Activated naive CD8-positive, alpha-beta T cell treated with anti-CD3 and anti-CD28 coated beads, Interleukin-2, amount 10 ng/mL, durations not matched to agents 7 days and 5 days (primary cell): ENCODE data around the gene PGAP6. TPM values are rescaled to one million over a fixed set of nuclear protein-coding genes. Genes with fewer than 3 reads are reported as not detected.
"Not testable (repeated sequence)": the region's sequence is repeated elsewhere in the genome, so short reads cannot be mapped to it uniquely, and the experiment has no call there.

Source experiments
- ATAC-seq: fragments of 150-1000 bp; cut with Tn5 transposase; one replicate; pipeline ENCODE4 v1.10.0; 2021; ENCODE audit warnings: low read depth, moderate library complexity
- POLR2A ChIA-PET: fragments of 350-600 bp; sonication (Branson Sonifier 250); formaldehyde crosslinking; loops from one replicate; lab custom pipeline; 2021; ENCODE audit warnings: antibody characterized with exemption; lab: Charles Lee
- DNase-seq: peaks from one replicate; pipeline ENCODE4 v3.0.0; 2021
- H3K27ac Mint-ChIP-seq: one replicate; pipeline ENCODE4 v1.8.0; 2022; ENCODE audit warnings: mild to moderate bottlenecking, mixed read lengths
- H3K27me3 Mint-ChIP-seq: one replicate; pipeline ENCODE4 v1.8.0; 2022; ENCODE audit warnings: mild to moderate bottlenecking, moderate library complexity, mixed read lengths
- H3K36me3 Mint-ChIP-seq: one replicate; pipeline ENCODE4 v1.8.0; 2021; ENCODE audit warnings: mild to moderate bottlenecking, mixed read lengths
- H3K4me1 Mint-ChIP-seq: one replicate; pipeline ENCODE4 v1.8.0; 2021; ENCODE audit warnings: mixed read lengths
- H3K4me3 Mint-ChIP-seq: one replicate; pipeline ENCODE4 v1.8.0; 2022; ENCODE audit warnings: mild to moderate bottlenecking, moderate library complexity, mixed read lengths
- H3K9me3 Mint-ChIP-seq: one replicate; pipeline ENCODE4 v1.8.0; 2021; ENCODE audit warnings: mixed read lengths
- total RNA-seq, 2 experiments: library from RNA; stranded (reverse); gene quantifications; one replicate each; pipeline ENCODE4 v1.2.3, GENCODE V29; 2021

PGAP6 gene
- total RNA-seq, 2 experiments from 2014 or later: 58.9 to 59.0 TPM

DNA sequence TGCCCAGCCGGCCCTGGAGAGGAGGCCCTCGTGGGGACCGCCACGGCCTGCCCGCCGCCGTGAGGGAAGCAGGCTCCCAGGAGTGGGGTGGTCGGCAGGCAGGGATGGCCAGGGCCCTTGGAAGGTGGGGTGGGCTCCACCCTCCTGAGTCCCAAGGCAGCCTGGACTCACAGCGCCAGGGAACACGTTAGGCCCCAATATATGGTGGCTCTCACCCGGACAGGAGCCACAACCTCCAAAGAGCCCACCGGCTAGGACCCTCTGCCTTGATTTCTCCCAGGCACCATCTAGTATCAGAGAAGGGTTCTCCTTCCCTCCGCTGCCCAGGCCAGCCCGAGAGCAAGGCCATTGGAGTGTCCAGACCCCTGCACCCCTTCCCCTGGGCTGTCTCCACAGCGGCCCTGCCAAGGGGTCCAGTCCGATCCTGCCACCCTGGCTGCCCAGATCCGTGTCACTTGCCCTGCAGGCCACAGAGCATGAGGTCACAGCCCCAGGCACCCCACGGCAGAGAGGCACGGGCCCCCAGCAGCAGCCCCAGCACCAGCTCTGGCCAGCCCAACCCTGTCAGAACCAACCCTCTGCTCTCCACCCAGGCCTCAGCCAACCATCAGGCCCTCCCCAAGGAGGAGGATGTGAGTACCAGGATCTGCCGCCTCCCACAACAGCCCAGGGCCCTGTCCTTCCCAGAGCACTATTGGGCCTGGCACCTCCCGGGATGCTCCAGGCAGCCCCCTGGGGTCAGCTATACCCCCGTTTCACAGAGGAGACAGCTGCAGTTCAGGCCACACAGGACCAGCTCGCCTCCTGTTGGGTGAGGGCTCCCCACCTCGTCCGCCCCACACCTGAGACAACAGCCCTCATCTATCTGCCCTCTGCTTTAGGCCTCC, 28.1 kb downstream of the PGAP6 start:
- Mint-ChIP-seq H3K36me3 (peaks cover 6% of the 10 kb centered on the region), H3K4me3 (peak overlapping the region; percentile 65), H3K9me3 (no peaks in the 10 kb centered on the region), H3K27me3 (no peaks in the 10 kb centered on the region), H3K27ac (peak overlapping the region; percentile 74), H3K4me1 (peaks cover 16% of the 10 kb centered on the region)
- POLR2A ChIA-PET: interaction anchor here (0.6 to 3.3 kb wide), 6 partner anchors 13 to 300 kb away, joined by 4 to 10 read pairs (median 4); partner anchors contain the start of genes FAM234A, LUC7L, POLR3K and SNRNP25
- DNase-seq: no peak
- no peak for ATAC-seq

DNA sequence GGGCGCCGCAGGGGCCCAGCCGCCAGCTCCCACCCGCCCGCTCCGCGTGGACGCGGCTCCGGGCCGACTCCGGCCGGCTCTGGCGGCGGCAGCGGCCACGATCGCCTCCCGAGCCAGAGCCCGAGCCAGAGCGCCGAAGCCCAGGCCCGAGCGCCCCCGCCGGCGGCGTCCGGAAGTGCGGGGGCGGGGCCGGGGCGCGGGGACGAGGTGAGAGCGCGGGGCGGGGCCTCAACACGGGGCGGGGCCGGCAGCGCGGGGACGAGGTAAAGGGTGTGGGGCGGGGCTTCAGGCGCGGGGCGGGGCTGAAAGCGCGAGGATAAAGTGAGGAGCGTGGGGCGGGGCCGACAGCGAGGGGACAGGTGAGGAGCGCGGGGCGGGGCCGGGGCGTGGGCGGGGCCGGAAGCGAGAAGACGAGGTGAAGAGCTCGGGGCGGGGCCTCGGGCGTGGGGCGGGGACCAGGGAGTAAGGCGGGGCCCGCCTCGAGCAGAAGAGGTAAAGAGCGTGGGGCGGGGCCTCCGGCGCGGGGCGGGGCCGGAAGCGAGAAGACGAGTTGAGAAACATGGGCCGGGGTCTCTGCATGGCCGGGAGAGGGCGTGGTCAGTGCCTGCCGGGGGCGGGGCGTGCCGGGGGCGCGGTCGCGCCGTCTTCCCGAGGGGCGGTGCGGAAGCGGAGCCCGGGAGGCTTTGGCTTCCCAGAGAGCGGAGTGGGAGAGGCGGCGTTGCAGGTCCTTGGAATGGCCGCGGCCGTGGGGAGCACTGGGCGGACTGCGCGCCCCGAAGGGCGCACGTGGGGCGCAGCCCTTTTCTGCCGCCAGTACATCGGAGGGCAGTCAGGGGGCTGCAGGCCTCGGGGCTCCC, 29.0 kb downstream of the PGAP6 start, which contains the start of gene AXIN1:
Gene AXIN1, minus strand, starts transcription at position 177 of the 857 bp plus-strand sequence. CDS start 5,698 bp downstream, outside the sequence.
- peaks cover 6% of the 10 kb centered on the region for H3K36me3 Mint-ChIP-seq
- H3K4me1 Mint-ChIP-seq: peaks cover 20% of the 10 kb centered on the region

DNA sequence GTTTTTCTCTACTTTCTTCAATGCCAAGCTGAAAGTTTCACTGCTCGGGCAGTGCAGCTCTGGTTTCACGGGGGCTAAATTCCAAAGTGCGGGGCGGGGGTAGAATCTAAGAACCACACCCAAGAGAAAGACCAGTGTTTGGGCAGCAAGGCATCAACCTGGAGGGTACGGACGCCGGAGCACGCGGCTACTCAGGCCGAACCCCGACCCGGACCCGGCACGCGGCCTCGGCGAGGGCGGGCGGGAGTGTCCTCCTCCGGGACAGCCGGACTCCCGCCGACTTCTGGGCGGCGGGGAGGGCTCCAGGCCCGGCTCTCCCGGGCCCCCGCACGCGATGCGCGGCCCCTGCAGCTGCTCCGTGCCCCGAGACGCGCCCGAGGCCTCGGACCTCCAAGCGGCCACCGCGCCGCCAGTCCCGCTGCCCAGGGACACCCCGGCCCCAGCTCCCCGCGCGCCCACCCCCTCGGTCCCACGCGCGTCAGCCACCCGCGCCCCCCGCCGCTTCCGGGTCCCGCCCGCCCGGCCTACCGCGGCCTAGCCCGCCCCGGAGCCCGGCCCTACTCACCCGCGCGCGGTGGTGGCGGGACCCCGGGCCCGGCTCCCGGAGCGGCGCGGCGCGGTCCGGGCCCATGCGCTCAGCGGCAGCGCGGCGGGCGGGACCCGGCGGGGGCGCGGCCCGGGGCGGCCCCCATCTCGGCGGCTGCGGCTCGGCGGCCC, 29.8 kb downstream of the PGAP6 start:
- Mint-ChIP-seq H3K27me3 (no peaks in the 10 kb centered on the region), H3K9me3 (no peaks in the 10 kb centered on the region), H3K36me3 (peaks cover 6% of the 10 kb centered on the region), H3K4me3 (peak overlapping the region; percentile 92), H3K27ac (peak overlapping the region; percentile 88), H3K4me1 (peaks cover 23% of the 10 kb centered on the region)
- peak; percentile 27 for ATAC-seq
- POLR2A ChIA-PET: interaction anchor here (0.9 to 3.3 kb wide), 6 partner anchors 11 to 123 kb away, joined by 3 to 10 read pairs (median 4); partner anchors contain the start of genes FAM234A and LUC7L
- DNase-seq: no peak

More for the DNA sequence above, 29.0 kb downstream of the PGAP6 start, which contains the start of gene AXIN1:
- DNase-seq (peak; percentile 100), ATAC-seq (peak; percentile 74)
- H3K27me3 Mint-ChIP-seq: no peaks in the 10 kb centered on the region
- peak within 1 kb of the TSS; percentile 92 for H3K4me3 Mint-ChIP-seq
- POLR2A ChIA-PET: interaction anchor here (0.6 to 3.3 kb wide), 7 partner anchors 12 to 299 kb away, joined by 4 to 10 read pairs (median 4); partner anchors contain the start of genes FAM234A, LUC7L, POLR3K and SNRNP25
- peak within 1 kb of the TSS; percentile 88 for H3K27ac Mint-ChIP-seq
- no peaks in the 10 kb centered on the region for H3K9me3 Mint-ChIP-seq

DNA sequence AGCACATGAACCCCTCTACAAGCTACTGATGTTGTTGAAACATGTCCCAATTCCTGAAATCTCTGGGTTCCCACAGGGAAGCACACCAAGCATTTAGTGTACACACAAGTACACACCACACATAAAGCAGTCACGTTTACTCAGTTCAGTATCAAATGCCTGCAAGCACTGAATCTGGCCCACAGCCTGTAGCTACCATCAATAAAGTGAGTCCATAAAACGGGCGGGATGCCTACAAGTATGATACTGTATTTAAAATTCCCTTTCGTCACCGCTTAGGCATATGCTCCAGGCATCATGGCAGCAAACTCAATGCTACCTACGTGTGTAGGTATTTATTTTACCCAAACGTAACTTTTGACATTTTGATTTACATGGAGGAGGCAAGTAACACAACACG, 31.6 kb downstream of the PGAP6 start:
- DNase-seq (no peak), ATAC-seq (no peak)
- Mint-ChIP-seq H3K27me3 (no peaks in the 10 kb centered on the region), H3K36me3 (peaks cover 14% of the 10 kb centered on the region), H3K9me3 (no peaks in the 10 kb centered on the region), H3K4me3 (peak overlapping the region; percentile 10), H3K4me1 (peaks cover 21% of the 10 kb centered on the region), H3K27ac (no peak overlapping the region)
- POLR2A ChIA-PET: interaction anchor here (3.3 kb wide), 1 partner anchor 121 kb away, joined by 10 read pairs; the partner anchor contains the start of gene LUC7L

DNA sequence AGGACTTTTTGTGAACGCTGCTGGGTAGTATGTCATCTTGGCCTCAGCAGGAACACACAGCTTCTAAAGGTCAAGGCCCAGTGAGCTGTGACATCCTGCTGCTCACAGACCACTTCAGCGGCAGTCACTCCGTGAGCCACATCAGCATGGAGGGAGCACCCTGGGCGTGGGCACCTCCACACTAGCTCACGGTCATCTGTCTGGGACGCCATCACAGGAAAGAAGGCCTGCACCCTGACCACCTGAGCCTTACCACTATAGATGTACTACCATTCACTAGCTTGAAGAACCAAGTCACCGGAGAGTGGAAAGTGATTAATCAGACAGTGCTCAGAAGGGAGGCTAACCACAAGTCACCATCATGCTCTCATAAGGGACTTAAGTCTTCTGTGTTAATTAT, 32.6 kb downstream of the PGAP6 start:
- Mint-ChIP-seq H3K4me1 (peaks cover 17% of the 10 kb centered on the region), H3K27me3 (no peaks in the 10 kb centered on the region), H3K4me3 (no peak overlapping the region), H3K36me3 (peaks cover 22% of the 10 kb centered on the region), H3K9me3 (no peaks in the 10 kb centered on the region), H3K27ac (no peak overlapping the region)
- no peak for ATAC-seq
- DNase-seq: no peak
- POLR2A ChIA-PET: no interaction called here

DNA sequence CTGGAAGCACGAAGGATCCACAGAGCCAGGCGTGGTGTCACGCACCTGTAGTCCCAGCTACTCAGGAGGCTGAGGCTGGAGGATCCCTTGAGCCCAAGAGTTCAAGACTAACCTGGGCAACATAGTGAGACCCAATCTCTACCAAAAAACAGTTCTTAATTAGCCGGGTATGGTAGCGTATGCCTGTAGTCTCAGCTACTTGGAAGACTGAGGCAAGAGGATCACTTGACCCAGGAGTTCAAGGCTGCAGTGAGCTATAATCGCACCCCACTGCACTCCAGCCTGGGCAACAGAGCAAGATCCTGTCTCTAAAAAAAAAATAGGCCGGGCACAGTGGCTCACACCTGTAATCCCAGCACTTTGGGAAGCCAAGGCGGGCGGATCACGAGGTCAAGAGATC, 33.3 kb downstream of the PGAP6 start:
- POLR2A ChIA-PET: interaction anchor here (0.7 kb wide), 1 partner anchor 53 kb away, joined by 3 read pairs; no protein-coding TSS in a partner anchor
- not testable (repeated sequence) for H3K27me3 Mint-ChIP-seq, H3K27ac Mint-ChIP-seq, H3K4me3 Mint-ChIP-seq, DNase-seq, H3K9me3 Mint-ChIP-seq, ATAC-seq
- H3K36me3 Mint-ChIP-seq: peaks cover 23% of the 10 kb centered on the region
- peaks cover 14% of the 10 kb centered on the region for H3K4me1 Mint-ChIP-seq

DNA sequence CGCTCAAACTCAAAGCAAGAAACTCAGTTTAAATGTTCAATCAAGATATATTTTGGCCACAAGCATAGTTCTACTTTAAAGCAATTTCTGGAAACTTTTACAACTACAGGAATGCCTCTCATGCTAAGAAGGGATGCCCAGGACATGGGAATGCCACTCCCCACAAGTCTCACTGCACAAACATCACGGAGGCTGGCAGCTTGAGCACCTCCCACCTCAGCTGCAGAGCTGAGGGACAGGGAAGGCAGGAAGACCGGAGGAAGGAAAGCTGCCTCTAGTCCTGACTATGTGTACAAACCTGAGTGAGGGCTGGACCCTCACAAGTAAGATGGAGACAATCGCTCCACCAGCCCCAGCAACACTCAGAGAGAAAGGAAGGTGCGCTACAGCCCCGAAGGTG, 34.6 kb downstream of the PGAP6 start:
- DNase-seq: no peak
- POLR2A ChIA-PET: no interaction called here
- peaks cover 26% of the 10 kb centered on the region for H3K4me1 Mint-ChIP-seq
- peaks cover 24% of the 10 kb centered on the region for H3K36me3 Mint-ChIP-seq
- no peaks in the 10 kb centered on the region for H3K9me3 Mint-ChIP-seq
- no peak overlapping the region for H3K4me3 Mint-ChIP-seq
- ATAC-seq: no peak
- no peaks in the 10 kb centered on the region for H3K27me3 Mint-ChIP-seq
- H3K27ac Mint-ChIP-seq: no peak overlapping the region

DNA sequence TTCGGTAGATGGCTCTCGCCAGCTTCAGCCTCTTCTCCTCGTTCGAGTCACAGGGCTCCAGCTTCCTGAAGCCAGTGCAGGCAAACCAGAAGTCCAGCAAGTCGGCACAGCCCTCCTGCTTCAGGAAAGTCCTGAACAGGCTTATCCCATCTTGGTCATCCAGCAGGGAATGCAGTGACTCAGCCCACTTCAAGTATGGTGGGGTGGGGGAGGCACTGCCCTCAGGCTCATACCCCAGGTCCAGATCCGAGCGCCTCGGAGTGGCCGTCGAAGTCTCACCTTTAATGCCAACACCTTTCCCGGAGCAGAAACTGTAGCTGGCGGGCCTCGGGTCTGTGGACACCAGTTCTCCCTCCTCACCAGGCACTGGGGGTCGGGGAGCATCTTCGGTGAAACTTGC, 35.2 kb downstream of the PGAP6 start:
- Mint-ChIP-seq H3K4me1 (peaks cover 29% of the 10 kb centered on the region), H3K4me3 (no peak overlapping the region), H3K9me3 (no peaks in the 10 kb centered on the region), H3K27ac (no peak overlapping the region), H3K36me3 (peaks cover 29% of the 10 kb centered on the region), H3K27me3 (no peaks in the 10 kb centered on the region)
- POLR2A ChIA-PET: no interaction called here
- DNase-seq (no peak), ATAC-seq (no peak)

DNA sequence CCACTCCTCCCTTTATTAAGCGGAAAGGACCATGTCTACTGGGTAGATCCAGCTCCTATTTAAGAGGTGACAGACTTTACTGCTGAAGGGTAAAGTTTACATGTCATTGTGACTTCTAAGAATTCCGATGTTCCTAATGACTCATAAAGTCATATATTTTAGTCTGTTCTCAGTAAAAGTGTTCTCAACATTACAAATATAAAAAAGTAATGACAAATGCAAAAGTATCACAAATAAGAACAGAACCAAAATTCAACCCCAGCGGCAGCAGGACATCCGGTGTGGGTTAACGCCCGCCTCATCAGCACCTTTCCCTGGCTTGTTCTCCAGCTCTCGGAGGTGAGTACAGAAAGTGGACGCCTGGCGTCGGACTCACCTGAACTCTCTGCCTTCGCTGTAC, 36.0 kb downstream of the PGAP6 start:
- Mint-ChIP-seq H3K4me3 (no peak overlapping the region), H3K9me3 (no peaks in the 10 kb centered on the region), H3K27ac (no peak overlapping the region), H3K36me3 (peaks cover 29% of the 10 kb centered on the region), H3K4me1 (peaks cover 29% of the 10 kb centered on the region), H3K27me3 (no peaks in the 10 kb centered on the region)
- ATAC-seq (no peak), DNase-seq (no peak)
- POLR2A ChIA-PET: no interaction called here

DNA sequence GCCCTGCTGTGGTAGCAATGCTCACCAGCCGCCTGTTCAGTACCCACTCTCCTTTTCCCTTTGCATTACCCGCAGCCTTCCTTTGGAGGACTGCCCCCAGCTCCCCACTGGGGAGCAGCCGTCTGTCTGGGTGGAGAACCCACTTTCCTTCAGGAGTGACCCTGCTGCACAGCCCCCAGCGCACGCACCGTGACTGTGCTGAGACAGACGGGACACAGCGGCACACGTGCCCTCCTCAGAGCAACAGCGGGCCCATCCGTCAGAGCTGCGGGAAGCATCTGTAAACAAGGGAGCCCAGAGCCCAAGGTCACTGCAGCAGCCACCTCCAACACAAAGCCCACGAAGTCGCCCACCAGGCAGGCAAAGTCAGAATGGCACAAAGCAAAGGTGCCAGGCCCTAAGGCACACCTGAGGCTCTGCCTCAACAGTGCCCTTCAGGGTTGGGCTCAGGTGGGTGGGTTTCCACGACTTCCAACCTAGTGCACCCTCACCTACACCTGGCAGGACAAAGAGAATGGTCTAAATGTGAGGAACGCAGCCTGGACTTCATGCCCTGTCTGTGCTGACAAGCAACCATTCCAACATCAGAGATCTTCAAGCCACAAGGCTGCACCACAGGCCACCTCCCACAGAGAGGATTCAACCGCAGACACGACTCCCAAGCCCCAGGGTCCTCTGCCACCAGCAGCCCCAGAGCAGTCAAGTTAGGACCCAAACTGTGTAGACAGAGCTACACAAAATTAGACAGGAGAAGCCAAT, 39.1 kb downstream of the PGAP6 start:
- H3K27me3 Mint-ChIP-seq: no peaks in the 10 kb centered on the region
- H3K4me1 Mint-ChIP-seq: peaks cover 32% of the 10 kb centered on the region
- POLR2A ChIA-PET: no interaction called here
- H3K36me3 Mint-ChIP-seq: peaks cover 26% of the 10 kb centered on the region
- no peaks in the 10 kb centered on the region for H3K9me3 Mint-ChIP-seq
- H3K27ac Mint-ChIP-seq: no peak overlapping the region
- DNase-seq (no peak), ATAC-seq (peak; percentile 60)
- H3K4me3 Mint-ChIP-seq: no peak overlapping the region

DNA sequence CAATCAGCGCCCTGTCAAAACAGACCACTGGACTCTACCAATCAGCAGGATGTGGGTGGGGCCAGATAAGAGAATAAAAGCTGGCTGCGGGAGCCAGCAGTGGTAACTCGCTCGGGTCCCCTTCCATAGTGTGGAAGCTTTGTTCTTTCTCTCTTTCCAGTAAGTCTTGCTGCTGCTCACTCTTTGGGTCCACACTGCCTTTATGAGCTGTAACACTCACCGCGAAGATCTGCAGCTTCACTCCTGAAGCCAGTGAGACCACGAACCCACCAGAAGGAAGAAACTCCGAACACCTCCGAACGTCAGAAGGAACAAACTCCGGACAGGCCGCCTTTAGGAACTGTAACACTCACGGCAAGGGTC, 39.8 kb downstream of the PGAP6 start:
- ATAC-seq, DNase-seq, POLR2A ChIA-PET, H3K27ac Mint-ChIP-seq, H3K9me3 Mint-ChIP-seq, H3K27me3 Mint-ChIP-seq: not testable (repeated sequence)
- H3K4me3 Mint-ChIP-seq: peak overlapping the region; percentile 30
- peaks cover 30% of the 10 kb centered on the region for H3K4me1 Mint-ChIP-seq
- peaks cover 26% of the 10 kb centered on the region for H3K36me3 Mint-ChIP-seq
